GM21390 (cell line): Measurements from ENCODE around the gene ANTXR1.

Experiments used
- ATAC-seq: cut with Tn5 transposase; IDR thresholded peaks from one replicate; pipeline ENCODE4 v1.9.1; 2021; ENCODE audit not compliant: unreplicated experiment

Gene ANTXR1

DNA sequence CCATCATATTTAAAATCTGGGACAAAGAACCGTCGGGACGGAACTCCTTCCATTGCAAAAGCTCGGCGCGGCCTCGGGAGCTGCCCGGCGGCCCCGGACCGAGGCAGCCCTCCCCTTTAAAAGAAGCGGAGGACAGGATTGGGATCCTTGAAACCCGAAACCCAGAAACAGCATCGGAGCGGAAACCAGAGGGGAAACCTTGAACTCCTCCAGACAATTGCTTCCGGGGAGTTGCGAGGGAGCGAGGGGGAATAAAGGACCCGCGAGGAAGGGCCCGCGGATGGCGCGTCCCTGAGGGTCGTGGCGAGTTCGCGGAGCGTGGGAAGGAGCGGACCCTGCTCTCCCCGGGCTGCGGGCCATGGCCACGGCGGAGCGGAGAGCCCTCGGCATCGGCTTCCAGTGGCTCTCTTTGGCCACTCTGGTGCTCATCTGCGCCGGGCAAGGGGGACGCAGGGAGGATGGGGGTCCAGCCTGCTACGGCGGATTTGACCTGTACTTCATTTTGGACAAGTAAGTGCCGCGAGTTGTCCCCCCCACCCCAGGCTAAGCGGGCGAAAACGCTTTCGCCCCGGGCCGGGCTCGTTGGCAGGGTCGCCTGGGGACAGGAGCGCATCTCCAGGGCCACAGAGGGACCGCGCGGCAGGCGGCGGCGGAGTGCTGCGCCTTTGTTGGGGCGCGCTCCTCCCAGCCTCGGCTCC lies at the start of gene ANTXR1:
TSS of gene ANTXR1 (plus strand) at position 38 of the 698 bp plus-strand sequence. CDS start at position 359, 321 bp downstream.
- ATAC-seq: no peak

DNA sequence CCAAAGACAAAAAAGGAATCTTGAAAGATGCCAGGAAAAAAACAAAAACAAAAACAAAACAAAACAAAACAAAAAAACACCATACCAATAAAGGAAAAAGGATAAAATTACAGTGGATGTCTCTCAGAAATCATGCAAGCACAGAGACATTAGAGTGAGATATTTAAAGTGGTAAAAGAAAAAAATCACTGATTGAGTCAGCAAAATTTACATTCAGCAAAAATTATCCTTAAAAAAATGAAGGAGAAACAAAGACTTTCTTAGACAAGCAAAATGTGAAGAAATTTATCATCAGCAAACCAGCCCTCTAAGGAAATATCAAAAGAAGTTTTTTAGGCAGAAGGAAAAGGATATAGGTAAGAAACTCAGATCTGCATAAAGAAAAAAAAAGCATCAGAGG lies 48.7 kb upstream of the ANTXR1 start:
- ATAC-seq: no peak

DNA sequence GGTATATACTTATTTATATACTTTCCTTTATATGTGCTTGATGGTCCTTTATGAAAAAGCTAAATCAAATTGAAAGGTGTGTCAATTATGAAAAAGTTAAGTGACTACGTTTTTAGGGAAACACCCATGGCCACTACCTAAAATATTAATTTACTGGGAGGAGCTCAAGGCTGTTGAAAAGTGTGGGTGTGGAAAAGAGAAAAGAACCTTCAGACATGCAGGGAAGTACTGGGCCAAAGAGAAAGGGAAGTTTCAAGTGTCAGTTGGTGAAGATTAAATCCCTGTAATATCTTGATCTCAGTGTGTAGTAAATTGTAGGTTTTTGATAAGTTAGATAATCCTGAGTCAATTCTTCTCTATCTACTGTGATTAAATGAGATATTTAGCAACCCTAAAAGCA lies 44.8 kb upstream of the ANTXR1 start:
- no peak for ATAC-seq

DNA sequence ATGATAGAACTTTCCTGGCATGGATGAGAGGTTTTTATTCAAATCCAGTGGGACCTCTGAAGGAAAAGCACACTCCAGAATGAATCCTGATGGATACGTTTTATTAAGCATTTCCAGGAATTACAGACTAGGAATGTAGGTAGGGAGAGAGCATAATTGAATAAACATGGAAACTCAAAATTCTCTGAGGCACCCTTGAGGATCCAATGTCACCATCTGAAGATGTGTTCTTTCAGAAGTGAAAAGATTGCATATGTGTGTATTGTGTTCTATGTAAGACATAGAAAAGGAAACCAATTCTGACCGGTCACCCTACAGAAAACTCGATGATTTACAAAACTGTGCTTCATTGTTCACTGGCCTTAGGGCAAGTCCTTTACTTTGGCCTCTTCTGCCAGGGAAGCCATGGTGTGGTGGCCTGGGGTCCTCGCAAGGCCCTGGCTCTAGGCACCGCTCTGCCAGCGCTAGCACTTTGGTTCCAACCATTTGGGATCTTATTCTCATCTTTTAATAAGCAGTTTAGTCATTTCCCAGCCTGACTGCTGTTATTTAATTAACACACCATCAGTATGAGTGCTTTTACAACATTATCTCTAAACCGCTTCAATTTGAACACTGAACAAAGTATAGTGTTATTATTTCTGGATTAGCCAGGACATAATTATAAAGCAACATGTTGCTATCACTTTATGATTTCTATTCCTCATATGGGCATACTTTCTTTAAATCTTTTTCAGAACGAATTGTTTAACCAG lies 43.1 kb upstream of the ANTXR1 start:
- no peak for ATAC-seq

DNA sequence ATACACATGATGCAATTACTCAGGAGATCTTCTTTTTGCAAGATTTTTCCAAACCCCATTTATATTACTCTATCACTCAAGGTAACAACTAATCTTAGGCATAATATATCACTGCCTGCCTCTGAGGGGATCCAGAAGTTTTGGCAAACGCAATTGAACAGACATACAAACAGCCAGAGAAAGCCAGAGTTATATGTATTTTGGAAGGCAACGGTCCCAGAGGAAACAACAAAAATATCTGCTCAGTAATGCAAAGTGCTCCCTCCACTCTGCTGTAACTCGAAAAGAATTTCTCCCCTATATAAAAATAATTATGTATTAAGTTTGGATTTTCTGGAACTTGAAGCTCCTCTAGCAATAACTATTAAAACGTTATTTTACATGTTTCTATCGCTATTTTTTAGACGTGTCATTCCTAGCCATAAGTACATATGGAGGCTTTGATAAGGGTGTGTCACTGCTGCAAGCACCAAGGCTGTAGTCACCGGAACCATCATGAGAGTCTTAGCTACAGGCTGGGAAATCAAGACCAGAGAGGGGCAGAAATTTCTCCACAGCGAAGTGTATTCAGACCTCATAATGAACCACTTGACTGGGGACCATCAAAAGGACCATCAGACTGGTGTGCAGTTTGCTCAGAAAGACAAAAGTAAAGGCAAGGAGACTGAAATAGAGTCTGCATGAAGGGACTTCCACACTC lies 42.3 kb upstream of the ANTXR1 start:
- no peak for ATAC-seq

DNA sequence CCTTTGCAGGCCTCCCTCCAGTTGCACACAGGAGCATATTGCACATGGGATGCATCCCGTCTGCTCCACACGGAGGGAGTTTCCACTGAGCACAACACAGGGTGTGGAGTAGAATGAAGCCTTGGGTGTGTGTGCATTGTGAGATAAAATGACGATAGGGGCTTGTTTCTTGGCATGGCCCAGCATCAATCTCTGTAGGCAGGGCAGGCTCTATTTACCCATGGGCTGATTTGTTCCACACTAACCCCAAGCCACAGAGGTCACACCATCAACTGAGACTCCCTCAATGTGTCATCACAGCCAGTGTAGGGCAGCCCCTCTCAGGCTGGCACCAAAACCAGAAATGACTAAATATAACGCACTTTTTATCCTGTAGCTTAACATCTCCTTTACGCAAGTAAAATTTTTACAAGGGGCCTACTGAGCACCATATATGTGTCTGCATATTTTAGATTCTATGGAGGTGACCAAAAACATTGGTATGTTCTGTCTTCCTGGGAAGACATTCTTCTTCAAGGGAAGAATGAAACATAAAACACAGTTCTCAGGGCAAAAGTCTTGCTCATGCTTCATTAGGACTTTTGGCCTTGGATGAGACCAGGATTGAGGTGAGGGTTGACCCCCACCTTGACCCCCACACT lies 41.3 kb upstream of the ANTXR1 start:
- ATAC-seq: no peak

DNA sequence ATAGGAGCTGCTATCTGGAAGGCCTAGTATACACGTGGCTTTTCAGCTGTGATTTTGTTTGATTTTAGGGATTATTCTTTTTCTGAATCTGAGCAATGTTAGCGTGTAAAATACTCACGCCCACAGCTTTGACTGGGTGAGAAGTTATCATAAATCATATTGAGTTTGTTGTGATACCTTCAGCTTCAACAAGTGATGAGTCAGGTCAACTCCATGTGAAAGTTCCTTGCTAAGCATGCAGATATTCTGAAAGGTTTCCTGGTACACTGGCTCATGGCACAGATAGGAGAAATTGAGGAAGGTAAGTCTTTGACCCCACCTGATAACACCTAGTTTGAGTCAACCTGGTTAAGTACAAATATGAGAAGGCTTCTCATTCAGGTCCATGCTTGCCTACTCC lies 38.7 kb upstream of the ANTXR1 start, which contains the start of gene GKN1:
TSS of gene GKN1 (plus strand) at position 386 of the 400 bp plus-strand sequence. CDS start 42 bp downstream, outside the sequence.
- no peak for ATAC-seq

DNA sequence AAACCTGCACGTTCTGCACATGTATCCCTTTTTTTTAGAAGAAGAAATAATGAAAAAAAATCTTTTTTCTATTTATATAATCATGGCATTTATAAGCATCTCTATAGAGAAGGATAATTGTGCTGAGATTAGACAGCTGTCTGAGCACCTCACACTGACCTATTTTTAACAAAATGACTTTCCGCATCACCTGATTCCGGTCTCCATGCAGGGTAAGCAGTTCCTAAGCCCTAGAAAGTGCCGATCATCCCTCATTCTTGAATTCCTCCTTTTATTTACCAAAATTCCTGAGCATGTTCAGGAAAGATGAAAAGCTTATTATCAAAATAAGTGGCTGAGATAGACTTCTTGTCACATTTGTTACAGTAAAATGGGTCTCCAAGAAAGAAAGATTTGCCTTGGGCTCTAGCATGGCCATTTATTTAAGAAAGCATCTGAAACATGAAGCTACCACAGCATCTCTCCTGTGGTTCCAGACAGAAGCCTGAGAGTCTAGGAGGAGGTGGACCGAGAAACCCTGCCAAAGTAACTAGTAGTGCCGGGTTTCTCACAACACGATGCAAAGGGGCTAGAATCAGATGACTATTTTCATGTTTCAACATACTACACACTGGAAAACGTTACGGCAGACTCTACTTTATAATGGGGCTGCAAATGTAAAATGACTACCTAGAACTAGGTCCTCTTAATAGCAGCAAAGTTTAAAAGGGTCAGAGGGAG lies 37.9 kb upstream of the ANTXR1 start:
- no peak for ATAC-seq

DNA sequence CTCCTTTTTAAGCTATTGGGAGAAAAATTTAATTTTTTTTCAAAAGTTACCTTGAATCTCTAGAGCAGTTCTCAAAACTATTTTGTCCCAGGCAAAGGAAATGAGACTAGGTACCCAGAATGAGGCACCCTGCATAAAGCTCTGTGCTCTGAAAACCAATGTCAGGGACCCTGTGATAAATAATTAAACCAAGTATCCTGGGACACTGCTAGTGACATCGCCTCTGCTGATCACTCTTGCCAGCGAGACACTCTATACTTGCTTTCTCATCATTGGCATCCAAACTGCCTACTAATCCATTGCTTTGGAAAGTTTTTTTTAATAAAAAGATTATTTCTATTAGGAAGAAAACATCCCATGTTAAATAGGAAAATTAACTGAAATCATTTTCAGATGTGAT lies 37.1 kb upstream of the ANTXR1 start:
- ATAC-seq: no peak

DNA sequence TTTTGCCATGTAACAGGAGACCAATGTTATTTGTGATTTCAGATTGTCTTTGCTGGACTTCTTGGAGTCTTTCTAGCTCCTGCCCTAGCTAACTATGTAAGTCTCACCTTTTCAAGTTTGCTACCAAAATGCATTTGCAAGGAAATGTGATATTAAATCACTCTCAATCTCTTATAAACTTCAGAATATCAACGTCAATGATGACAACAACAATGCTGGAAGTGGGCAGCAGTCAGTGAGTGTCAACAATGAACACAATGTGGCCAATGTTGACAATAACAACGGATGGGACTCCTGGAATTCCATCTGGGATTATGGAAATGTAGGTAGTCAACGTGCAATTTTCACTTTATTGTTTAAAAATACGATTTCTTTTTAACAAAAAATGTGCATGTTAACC lies 35.5 kb upstream of the ANTXR1 start:
- ATAC-seq: no peak

DNA sequence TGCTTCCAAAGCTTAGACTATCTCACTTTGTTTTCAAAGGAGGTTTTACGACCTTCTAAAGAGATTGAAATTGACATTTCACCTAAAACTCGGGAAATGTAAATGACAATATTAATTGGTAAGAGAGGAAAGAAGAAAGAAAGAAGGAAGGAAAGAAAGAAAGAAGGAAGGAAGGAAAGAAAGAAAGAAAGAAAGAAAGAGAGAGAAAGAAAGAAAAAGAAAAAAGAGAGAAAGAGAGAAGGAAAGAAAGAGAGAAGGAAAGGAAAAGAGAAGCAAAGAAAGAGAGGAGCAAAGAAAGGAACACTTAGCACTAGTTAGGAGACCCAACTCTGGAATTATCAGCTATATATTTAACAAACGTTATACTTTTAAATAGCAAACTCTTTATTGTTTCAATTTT lies 34.9 kb upstream of the ANTXR1 start:
- ATAC-seq: no peak

DNA sequence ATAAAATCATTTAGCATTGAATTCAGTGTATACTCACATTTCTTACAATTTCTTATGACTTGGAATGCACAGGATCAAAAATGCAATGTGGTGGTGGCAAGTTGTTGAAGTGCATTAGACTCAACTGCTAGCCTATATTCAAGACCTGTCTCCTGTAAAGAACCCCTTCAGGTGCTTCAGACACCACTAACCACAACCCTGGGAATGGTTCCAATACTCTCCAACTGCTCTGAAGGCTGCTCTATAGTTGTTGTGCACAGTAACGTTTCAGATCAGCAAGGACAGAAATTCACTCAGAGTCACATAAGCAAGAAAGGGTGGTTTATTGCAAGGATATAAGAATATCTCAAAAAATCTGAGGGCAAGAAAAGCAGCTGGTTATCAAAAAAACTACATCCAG lies 32.0 kb upstream of the ANTXR1 start:
- ATAC-seq: no peak

DNA sequence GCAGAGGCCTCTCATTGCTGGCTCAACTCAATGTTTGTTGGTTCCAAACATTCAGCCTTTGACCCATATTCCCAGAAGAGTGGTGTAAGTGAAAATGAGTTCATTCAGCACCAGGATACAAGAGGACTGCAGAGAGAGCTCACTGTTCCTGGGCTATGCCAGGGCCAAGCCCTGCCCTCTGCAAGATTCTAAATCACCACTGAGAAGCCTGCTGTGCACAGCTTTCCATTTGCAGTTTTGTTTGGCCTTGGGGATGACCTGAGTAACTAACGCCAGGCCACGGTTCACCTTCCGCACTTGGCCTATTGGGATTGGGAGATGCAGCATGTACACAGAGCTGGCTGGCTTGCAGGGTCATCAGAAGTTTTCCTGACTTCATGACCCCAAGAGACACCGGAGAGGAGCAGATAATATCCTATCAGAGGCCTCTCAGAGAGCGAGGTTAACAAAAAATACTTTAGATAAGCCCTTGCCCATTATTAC lies 25.9 kb upstream of the ANTXR1 start:
- ATAC-seq: no peak

DNA sequence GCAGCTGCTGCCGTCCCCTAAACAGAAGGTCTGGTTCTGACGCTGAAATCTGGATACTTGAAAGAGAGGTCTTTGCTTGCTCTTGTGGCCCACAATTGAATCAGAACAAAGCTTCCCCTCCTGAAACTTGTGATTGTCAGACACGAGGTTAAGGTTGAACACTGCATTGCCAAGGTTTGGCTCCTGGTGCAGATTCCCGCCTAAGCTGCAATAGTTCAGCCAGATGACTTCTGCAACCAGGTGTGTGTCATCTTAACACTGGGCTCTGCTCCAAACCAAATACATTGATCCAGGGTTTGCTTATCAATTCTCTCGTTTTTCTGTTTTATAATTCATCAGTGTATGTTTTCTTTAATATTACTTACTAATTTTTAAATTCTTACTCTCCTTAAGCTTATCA lies 23.9 kb upstream of the ANTXR1 start:
- ATAC-seq: no peak

DNA sequence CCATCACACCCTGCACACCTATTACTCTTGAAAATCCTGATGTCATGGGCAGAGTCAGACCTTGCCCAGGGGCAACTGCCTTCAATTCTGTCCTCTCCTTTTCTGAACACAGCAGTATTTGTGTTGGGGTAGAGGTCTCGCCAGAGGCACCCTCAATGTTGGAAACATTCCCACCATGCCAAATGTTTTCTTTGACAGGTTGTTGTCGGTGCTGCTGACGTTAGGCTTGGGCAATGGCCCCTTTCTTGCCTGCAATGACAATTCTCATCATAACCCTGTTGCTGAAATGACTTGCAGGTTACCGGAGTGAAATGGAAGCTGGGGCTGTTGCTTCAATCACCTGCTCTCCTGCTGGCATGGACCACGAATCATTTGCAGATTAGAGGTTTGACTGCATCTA lies 20.6 kb upstream of the ANTXR1 start:
- no peak for ATAC-seq

DNA sequence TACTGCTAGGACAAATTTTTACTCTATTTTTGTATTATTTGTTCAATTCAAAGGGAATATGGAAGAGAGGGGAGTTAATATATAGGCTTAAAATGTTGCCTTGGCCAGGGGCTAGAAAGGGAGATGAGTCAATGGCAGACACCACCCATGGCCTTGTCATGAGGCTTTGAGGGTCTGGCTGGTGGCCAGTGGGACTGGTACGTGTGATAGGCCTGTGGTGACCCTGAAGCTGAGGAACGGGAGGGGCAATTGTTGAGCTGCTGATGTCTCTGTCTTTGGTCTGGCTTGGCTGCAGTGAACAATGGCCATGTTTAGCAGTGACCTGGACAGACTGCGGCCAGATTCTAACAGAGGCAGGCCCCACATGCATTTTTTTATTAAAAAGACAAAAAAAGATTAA lies 20.0 kb upstream of the ANTXR1 start:
- no peak for ATAC-seq

DNA sequence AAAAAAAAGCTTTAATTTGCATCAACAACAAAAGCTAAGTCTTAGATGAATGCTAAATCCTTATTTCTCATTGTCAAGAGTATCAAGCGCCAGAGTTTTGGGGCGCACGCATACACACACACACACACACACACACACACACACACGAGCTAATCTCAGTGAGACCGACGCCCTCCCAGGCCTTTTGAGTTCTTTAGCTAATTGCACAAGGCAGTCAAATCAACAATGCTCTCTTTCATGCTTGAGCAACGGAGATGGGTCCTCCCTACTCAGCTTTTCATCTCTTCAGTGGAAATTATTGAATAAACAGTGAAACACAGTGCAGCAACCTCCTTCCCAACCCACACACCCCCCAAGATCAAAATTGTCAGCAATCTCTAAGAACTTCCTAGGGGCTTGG lies 19.3 kb upstream of the ANTXR1 start:
- no peak for ATAC-seq

DNA sequence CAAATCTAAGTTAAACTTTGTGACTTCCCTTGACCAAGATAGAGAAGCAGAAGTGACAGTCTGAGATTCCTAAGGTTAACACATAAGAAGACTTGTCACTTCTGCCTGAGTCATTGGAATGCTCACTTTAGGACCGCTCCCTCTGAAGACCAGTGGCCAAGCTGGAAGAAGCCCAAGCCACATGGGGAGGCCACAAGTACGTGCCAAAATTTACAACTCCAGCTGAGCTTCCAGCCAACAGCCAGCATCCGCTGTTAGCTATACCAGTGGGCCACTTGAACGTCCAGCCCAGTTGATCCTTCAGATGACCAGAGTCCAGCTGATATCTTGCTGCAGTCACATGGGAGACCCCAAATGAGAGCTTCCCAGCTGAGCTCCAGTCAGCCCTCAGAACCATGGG lies 18.1 kb upstream of the ANTXR1 start:
- no peak for ATAC-seq

DNA sequence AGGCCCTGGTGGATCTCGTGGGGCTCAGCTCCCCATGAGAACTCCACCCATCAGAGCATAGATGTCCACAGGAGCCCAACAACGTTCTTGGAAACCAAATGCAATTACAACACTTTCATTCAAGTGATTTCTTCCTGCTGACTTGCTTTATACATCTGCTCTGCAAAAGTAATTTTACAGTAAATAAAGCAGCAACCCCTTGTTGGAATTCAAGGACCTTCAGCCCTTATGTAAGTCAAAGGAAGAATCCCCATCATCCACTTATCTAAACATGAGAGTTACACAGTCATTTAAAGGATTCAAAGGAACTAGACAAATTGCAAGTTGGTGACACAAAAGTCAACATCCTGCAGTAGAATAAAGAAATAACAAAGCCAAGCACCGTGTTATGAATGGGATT lies 17.1 kb upstream of the ANTXR1 start:
- ATAC-seq: no peak

DNA sequence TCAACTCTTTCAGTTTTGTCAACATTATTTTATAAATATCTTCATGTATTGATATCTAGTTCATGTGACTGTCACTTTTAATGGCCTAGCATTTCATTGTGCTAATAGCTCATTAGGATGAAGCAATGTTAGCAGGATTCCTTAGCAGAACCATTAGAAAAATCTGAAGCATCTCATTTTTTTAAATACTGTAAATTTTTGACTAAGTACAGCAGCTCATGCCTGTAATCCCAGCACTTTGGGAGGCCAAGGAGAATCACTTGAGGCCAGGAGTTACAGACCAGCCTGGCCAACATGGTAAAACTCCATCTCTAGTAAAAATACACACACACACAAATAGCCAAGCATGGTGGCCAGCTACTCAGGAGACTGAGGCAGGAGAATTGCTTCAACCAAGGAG lies 15.6 kb upstream of the ANTXR1 start:
- no peak for ATAC-seq

DNA sequence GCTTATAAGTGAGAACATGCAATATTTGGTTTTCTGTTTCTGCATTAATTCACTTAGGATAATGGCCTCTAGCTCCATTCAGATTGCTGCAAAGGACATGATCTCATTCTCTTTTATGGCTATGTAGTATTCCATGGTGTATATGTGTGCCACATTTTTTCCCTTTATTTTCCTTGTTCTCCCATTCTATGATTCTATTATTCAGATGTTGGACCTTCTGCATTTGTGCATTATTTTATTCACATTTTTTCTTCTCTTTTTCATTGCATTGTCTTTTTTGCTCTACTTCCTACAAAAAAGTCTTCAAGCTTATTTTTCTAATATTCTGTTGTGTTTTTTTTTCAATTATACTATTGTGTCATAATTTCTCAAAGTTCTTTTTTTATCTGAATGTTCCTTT lies 11.1 kb upstream of the ANTXR1 start:
- ATAC-seq: no peak
